CD4-positive, alpha-beta T cell (primary cell): ENCODE results near the gene CCNQ. TPM values are rescaled to one million over a fixed set of nuclear protein-coding genes. Genes with fewer than 3 reads are reported as not detected.

Source experiments
- ATAC-seq: fragments of 200-7000 bp; cut with Tn5 transposase; one replicate; pipeline ENCODE4 v1.10.0; 2022; ENCODE audit warnings: mild to moderate bottlenecking; ENCODE audit not compliant: poor library complexity
- CTCF ChIA-PET: fragments of 350-600 bp; sonication (Branson Sonifier 250); formaldehyde crosslinking; loops from one replicate; lab custom pipeline; 2021; ENCODE audit warnings: antibody characterized with exemption, inconsistent platforms; lab: Charles Lee
- POLR2A ChIA-PET: fragments of 350-600 bp; sonication (Branson Sonifier 250); formaldehyde crosslinking; loops from one replicate; lab custom pipeline; 2021; ENCODE audit warnings: antibody characterized with exemption, inconsistent platforms; lab: Charles Lee
- DNase-seq, 14 experiments: peaks; one replicate each; pipeline ENCODE4 v3.0.0-alpha.2; 2013 to 2020; ENCODE audit warnings: mixed read lengths in 2 of 14
- H3K27ac ChIP-seq, 2 donors: one replicate each; pipeline versions ENCODE4 v1.5.1 to v1.7.0; 2013; ENCODE audit warnings: low read length in 2 of 2, low read depth in 1 of 2, mild to moderate bottlenecking in 1 of 2
- H3K27me3 ChIP-seq, 2 experiments: 1 replicate in 1 of 2; 2 replicates in 1 of 2; pipeline versions ENCODE4 v1.6.1 to v1.7.0; 2013; ENCODE audit warnings: low read length in 2 of 2, control low read depth in 1 of 2, mild to moderate bottlenecking in 1 of 2, moderate library complexity in 1 of 2; ENCODE audit not compliant: insufficient read depth in 2 of 2, control insufficient read depth in 1 of 2
- H3K36me3 ChIP-seq: one replicate; pipeline ENCODE4 v1.6.1; 2013; ENCODE audit warnings: low read length, control low read depth; ENCODE audit not compliant: insufficient read depth
- H3K4me1 ChIP-seq: one replicate; pipeline ENCODE4 v1.6.1; 2013; ENCODE audit warnings: low read length, control low read depth; ENCODE audit not compliant: insufficient read depth
- H3K4me3 ChIP-seq: one replicate; pipeline ENCODE4 v1.5.1; 2013; ENCODE audit warnings: mild to moderate bottlenecking, low read length, moderate library complexity
- H3K9me3 ChIP-seq, 2 experiments: 1 replicate in 1 of 2; 2 replicates in 1 of 2; pipeline versions ENCODE4 v1.6.1 to v1.7.0; 2013; ENCODE audit warnings: low read length in 2 of 2, mild to moderate bottlenecking in 2 of 2, control low read depth in 1 of 2, moderate library complexity in 1 of 2; ENCODE audit not compliant: control insufficient read depth in 1 of 2, insufficient read depth in 1 of 2
- H3K27ac Mint-ChIP-seq: one replicate; pipeline ENCODE4 v1.8.0; 2020; ENCODE audit warnings: mixed read lengths
- H3K27me3 Mint-ChIP-seq: one replicate; pipeline ENCODE4 v1.8.0; 2021; ENCODE audit warnings: mixed read lengths
- H3K36me3 Mint-ChIP-seq: one replicate; pipeline ENCODE4 v1.8.0; 2021; ENCODE audit warnings: low read depth, mixed read lengths
- H3K4me1 Mint-ChIP-seq: one replicate; pipeline ENCODE4 v1.8.0; 2021; ENCODE audit warnings: low read depth, mixed read lengths
- H3K4me3 Mint-ChIP-seq: one replicate; pipeline ENCODE4 v1.8.0; 2020; ENCODE audit warnings: mild to moderate bottlenecking, mixed read lengths
- H3K9me3 Mint-ChIP-seq: one replicate; pipeline ENCODE4 v1.8.0; 2020; ENCODE audit warnings: mixed read lengths
- CTCF ChIP-seq: fragments of 200-600 bp; IDR thresholded peaks from one replicate; pipeline ENCODE4 v1.8.0; 2022; ENCODE audit warnings: antibody characterized with exemption, mild to moderate bottlenecking
- intact Hi-C, 2 experiments: fragments of 100-400 bp; cut with DNase I in 1 of 2; cut with micrococcal nuclease in 1 of 2; formaldehyde crosslinking; loops; one replicate each; pipeline versions ENCODE4 v1.15.1 to v1.9.0; 2023 to 2025; cut with DNase I, micrococcal nuclease
- total RNA-seq, 174 experiments: library from RNA in 2 of 174; stranded (reverse) in 2 of 174; gene quantifications; one replicate each; pipeline ENCODE4 v1.2.3 and lab custom pipeline; 2021 to 2026

Gene CCNQ
- total RNA-seq, 2 experiments from 2014 or later: 13.9 to 14.1 TPM

DNA sequence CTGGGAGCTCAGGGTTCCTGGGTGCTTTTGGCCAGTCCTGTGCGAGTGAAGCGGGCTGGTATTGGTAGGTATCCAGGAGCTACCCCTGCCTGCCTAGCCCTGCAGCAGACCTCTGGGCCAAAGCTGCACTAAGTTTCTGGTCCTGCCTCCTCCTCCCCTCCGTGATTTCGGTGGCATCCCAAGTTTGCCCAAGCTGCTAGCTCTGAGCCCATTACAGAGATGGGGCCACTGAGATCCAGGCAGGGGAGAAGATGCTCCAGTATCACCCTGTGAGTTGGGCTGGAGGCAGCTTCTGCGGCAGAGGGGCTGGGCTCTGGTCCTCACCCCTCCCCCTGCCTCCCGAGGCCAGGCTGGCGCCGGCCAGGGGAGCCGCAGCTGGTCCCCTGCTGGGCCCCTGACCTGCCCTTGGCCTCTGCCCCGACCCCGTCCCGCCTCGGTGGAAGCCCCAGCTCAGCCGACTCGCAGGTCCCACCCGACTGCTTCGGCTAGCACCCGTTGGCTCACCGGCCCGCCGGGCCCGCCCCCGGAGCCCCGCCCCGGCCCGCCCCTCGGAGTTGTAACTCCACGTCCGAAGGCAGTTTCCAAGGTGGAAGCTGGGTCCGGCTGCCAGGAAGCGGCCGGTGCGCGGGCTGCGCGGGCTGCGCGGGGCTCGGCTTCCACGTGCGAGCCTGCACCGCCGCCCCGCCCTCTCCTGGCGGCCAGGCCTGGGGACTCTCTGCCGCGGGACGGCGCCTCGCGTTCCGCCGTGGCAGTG, 47.9 kb upstream of the CCNQ start, which contains the start of gene DUSP9:
Gene DUSP9, plus strand, starts transcription at position 584 of the 754 bp plus-strand sequence. CDS start 751 bp downstream, outside the sequence.
- no peak within 1 kb of the TSS for H3K27ac ChIP-seq
- H3K4me1 ChIP-seq: peaks cover 26% of the 10 kb centered on the region
- Mint-ChIP-seq H3K27me3 (peaks cover 26% of the 10 kb centered on the region), H3K4me3 (peak within 1 kb of the TSS; percentile 45), H3K4me1 (no peaks in the 10 kb centered on the region), H3K27ac (no peak within 1 kb of the TSS), H3K36me3 (no peaks in the 10 kb centered on the region), H3K9me3 (no peaks in the 10 kb centered on the region)
- ATAC-seq: no peak
- POLR2A ChIA-PET: interaction anchor here (1.2 kb wide), 1 partner anchor 37 kb away, joined by 6 read pairs; no protein-coding TSS in a partner anchor
- no peak for TF ChIP-seq CTCF
- peaks cover 38 to 43% of the 10 kb centered on the region in 2 experiments for H3K27me3 ChIP-seq
- H3K4me3 ChIP-seq: no peak within 1 kb of the TSS
- CTCF ChIA-PET: interaction anchor here (0.6 to 1.2 kb wide), 4 partner anchors 16 to 108 kb away, joined by 3 read pairs; no protein-coding TSS in a partner anchor
- peaks cover 0 to 10% of the 10 kb centered on the region in 2 experiments for H3K9me3 ChIP-seq
- intact Hi-C loops: loop anchor here in 1 of 2 experiments (5.0 kb wide), 1 partner anchor 34 kb away; no protein-coding TSS in a partner anchor
- no peaks in the 10 kb centered on the region for H3K36me3 ChIP-seq
- DNase-seq: peak in 3 of 14 experiments; percentile 30 to 48 (median 33)

DNA sequence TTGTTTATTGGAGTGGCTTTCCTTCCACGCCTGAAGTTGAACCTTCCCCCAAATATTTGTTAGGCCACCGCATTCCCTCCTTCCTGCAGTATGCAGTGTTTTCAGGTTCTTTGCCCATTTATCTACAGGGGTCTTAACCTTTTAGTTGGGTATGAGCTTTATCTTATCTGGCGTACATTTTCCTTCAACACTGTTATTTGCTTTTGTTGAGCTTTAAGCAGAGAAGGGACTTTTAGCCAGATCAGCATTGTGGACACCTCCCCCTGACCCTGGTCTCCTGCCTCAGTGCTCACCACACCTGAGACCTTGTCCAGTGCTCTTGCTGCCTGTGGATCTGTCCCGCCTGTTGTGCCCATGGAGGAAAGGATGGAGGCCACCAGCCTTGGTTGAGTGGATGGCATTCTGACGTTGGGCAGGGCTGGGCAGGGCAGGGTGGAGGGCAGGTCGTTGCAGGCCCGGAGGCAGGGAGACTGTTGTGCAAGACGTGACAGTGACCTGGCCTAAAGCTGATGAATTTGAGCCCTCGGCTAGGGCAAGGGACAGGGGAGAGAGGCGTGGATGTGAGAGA, 47.1 kb upstream of the CCNQ start:
- no peak for TF ChIP-seq CTCF
- H3K36me3 ChIP-seq: no peaks in the 10 kb centered on the region
- peaks cover 29% of the 10 kb centered on the region for H3K4me1 ChIP-seq
- H3K27ac Mint-ChIP-seq: no peak overlapping the region
- no peak for DNase-seq
- ChIA-PET POLR2A (interaction anchor here (1.2 kb wide), 1 partner anchor 36 kb away, joined by 6 read pairs; no protein-coding TSS in a partner anchor), CTCF (interaction anchor here (0.6 to 1.2 kb wide), 4 partner anchors 17 to 107 kb away, joined by 3 read pairs; no protein-coding TSS in a partner anchor)
- H3K9me3 ChIP-seq: peaks cover 0 to 10% of the 10 kb centered on the region in 2 experiments
- H3K27me3 ChIP-seq: peaks cover 42 to 47% of the 10 kb centered on the region in 2 experiments
- intact Hi-C loops: loop anchor here in 1 of 2 experiments (5.0 kb wide), 1 partner anchor 34 kb away; no protein-coding TSS in a partner anchor
- no peak overlapping the region for H3K4me3 Mint-ChIP-seq
- no peak for ATAC-seq
- no peak overlapping the region for H3K27ac ChIP-seq
- H3K9me3 Mint-ChIP-seq: no peaks in the 10 kb centered on the region
- no peak overlapping the region for H3K4me3 ChIP-seq
- peaks cover 5% of the 10 kb centered on the region for H3K4me1 Mint-ChIP-seq
- H3K36me3 Mint-ChIP-seq: no peaks in the 10 kb centered on the region
- peaks cover 30% of the 10 kb centered on the region for H3K27me3 Mint-ChIP-seq

GRCh38 chrX:153645151-153645550, 46.2 kb upstream of the CCNQ start:
- Mint-ChIP-seq H3K4me3 (no peak overlapping the region), H3K9me3 (no peaks in the 10 kb centered on the region), H3K4me1 (peaks cover 5% of the 10 kb centered on the region), H3K27ac (no peak overlapping the region), H3K27me3 (peaks cover 35% of the 10 kb centered on the region), H3K36me3 (no peaks in the 10 kb centered on the region)
- POLR2A ChIA-PET: no interaction called here
- DNase-seq: no peak
- H3K4me1 ChIP-seq: peaks cover 29% of the 10 kb centered on the region
- CTCF ChIA-PET: interaction anchor here (1.0 kb wide), 1 partner anchor 9 kb away, joined by 3 read pairs; no protein-coding TSS in a partner anchor
- H3K27ac ChIP-seq: no peak overlapping the region
- intact Hi-C loops: loop anchor here in 1 of 2 experiments (5.0 kb wide), 1 partner anchor 33 kb away; no protein-coding TSS in a partner anchor
- no peaks in the 10 kb centered on the region for H3K36me3 ChIP-seq
- no peak overlapping the region for H3K4me3 ChIP-seq
- no peak for TF ChIP-seq CTCF
- H3K9me3 ChIP-seq: peaks cover 0 to 12% of the 10 kb centered on the region in 2 experiments
- peaks cover 42 to 47% of the 10 kb centered on the region in 2 experiments for H3K27me3 ChIP-seq
- no peak for ATAC-seq
